Loucy (cell line): ENCODE results near the gene APBA1.

Experiments
- CTCF ChIP-seq: fragments of 200-600 bp; sonication (generic); conservative IDR thresholded peaks from 2 replicates; pipeline ENCODE4 v1.5.1; 2014; ENCODE audit warnings: mild to moderate bottlenecking, antibody characterized with exemption, low read length
- EZH2phosphoT487 ChIP-seq: fragments of 200-600 bp; IDR thresholded peaks from 2 replicates; pipeline ENCODE4 v1.6.1; 2018; ENCODE audit warnings: antibody characterized with exemption, mild to moderate bottlenecking, moderate library complexity, borderline replicate concordance

DNA sequence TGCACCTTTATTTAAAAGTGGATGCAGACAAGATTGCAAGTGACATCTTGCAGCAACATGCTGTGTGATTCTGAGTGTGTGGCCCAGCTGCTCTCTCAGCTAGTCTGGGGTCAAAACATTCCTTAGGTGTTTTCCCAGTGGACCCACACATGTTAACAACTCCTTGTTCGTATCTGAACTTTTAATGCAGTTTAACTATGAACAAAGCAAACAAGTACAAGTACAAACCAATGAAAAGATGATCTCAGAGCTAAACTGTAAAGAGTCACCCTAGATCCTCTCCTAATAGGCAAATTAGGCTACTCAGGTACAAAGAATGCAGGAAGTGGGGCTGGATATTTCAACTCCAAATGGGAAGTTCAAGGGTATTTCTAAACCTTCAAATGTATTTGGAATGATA, 238.8 kb downstream of the APBA1 start:
- TF ChIP-seq CTCF, result no peak
- TF ChIP-seq EZH2phosphoT487, result no peak
